ENCODE measurements around the gene WDR44.

WDR44 gene

GRCh38 chrX:118345045-118345463, 852 bp upstream of the WDR44 start:
- Histone ChIP-seq H3K9ac (ENCODE audit: low read depth, low read length, poor library complexity) (no peak overlapping the region), H3K27ac (replicated peaks; ENCODE audit: low read length) (no peak overlapping the region), H2BK12ac (ENCODE audit: low read length) (no peak overlapping the region), H3K4ac (ENCODE audit: low read length) (no peak overlapping the region), H3K27me3 (ENCODE audit: control insufficient read depth in 3 of 3, insufficient read depth in 3 of 3, low read depth in 1 of 3, low read length in 3 of 3) (no peaks in the 10 kb centered on the region), H3K14ac (ENCODE audit: low read length) (no peak overlapping the region), H4K91ac (ENCODE audit: low read depth, low read length, poor library complexity) (no peak overlapping the region), H2AK5ac (ENCODE audit: low read depth, low read length) (no peak overlapping the region), H3K4me1 (ENCODE audit: control insufficient read depth in 2 of 2, insufficient read depth in 1 of 2, low read depth in 1 of 2, low read length in 2 of 2) (peaks cover 0 to 12% of the 10 kb centered on the region in 2 donors), H2AFZ (ENCODE audit: low read length) (peak overlapping the region; percentile 68), H3K23ac (ENCODE audit: low read depth, low read length, poor library complexity) (no peak overlapping the region), H2BK5ac (ENCODE audit: low read length) (no peak overlapping the region), H3K4me3 (ENCODE audit: low read length in 2 of 2) (peak overlapping the region; percentile 66 to 74), H3K4me2 (ENCODE audit: insufficient read depth, low read length, poor library complexity, severe bottlenecking) (peak overlapping the region; percentile 34), H2BK15ac (ENCODE audit: low read length) (no peak overlapping the region), H4K8ac (ENCODE audit: low read depth, low read length) (no peak overlapping the region), H3K9me3 (replicated peaks in 1 of 2; ENCODE audit: control insufficient read depth in 2 of 2, insufficient read depth in 1 of 2, low read depth in 1 of 2, low read length in 2 of 2) (no peaks in the 10 kb centered on the region), H2BK120ac (ENCODE audit: low read depth, low read length) (no peak overlapping the region), H3K36me3 (replicated peaks in 1 of 2; ENCODE audit: control insufficient read depth in 2 of 2, insufficient read depth in 2 of 2, low read length in 2 of 2) (no peaks in the 10 kb centered on the region), H3K79me1 (ENCODE audit: low read depth, low read length) (no peaks in the 10 kb centered on the region), H3K18ac (ENCODE audit: low read length) (no peak overlapping the region)
- DNase-seq (ENCODE audit: low spot score) = no peak
- WGBS, 2 donors (ENCODE audit: extremely low coverage in 2 of 2, insufficient read length in 2 of 2, insufficient replicate concordance in 1 of 2) = no CpG with 5 or more reads among the region's 9 CpGs

GRCh38 chrX:118346258-118347094, 570 bp downstream of the WDR44 start:
- H3K27me3 ChIP-seq (ENCODE audit: control insufficient read depth in 3 of 3, insufficient read depth in 3 of 3, low read depth in 1 of 3, low read length in 3 of 3) = no peaks in the 10 kb centered on the region
- H3K18ac ChIP-seq (ENCODE audit: low read length) = peak overlapping the region; percentile 4
- peak; percentile 24 for DNase-seq (ENCODE audit: low spot score)

GRCh38 chrX:118347131-118347530, 1.2 kb downstream of the WDR44 start:
- Histone ChIP-seq H2AK5ac (ENCODE audit: low read depth, low read length) (no peak overlapping the region), H3K4ac (ENCODE audit: low read length) (no peak overlapping the region), H2BK12ac (ENCODE audit: low read length) (no peak overlapping the region), H3K4me2 (ENCODE audit: insufficient read depth, low read length, poor library complexity, severe bottlenecking) (peak overlapping the region; percentile 49), H3K9ac (ENCODE audit: low read depth, low read length, poor library complexity) (no peak overlapping the region), H3K9me3 (replicated peaks in 1 of 2; ENCODE audit: control insufficient read depth in 2 of 2, insufficient read depth in 1 of 2, low read depth in 1 of 2, low read length in 2 of 2) (no peaks in the 10 kb centered on the region), H2BK15ac (ENCODE audit: low read length) (no peak overlapping the region), H2BK120ac (ENCODE audit: low read depth, low read length) (no peak overlapping the region), H3K36me3 (replicated peaks in 1 of 2; ENCODE audit: control insufficient read depth in 2 of 2, insufficient read depth in 2 of 2, low read length in 2 of 2) (no peaks in the 10 kb centered on the region), H3K79me1 (ENCODE audit: low read depth, low read length) (no peaks in the 10 kb centered on the region), H3K27ac (replicated peaks; ENCODE audit: low read length) (peak overlapping the region; percentile 89), H4K8ac (ENCODE audit: low read depth, low read length) (no peak overlapping the region), H3K4me3 (ENCODE audit: low read length in 2 of 2) (peak overlapping the region; percentile 74 to 94), H3K23ac (ENCODE audit: low read depth, low read length, poor library complexity) (no peak overlapping the region), H2BK5ac (ENCODE audit: low read length) (no peak overlapping the region), H3K27me3 (ENCODE audit: control insufficient read depth in 3 of 3, insufficient read depth in 3 of 3, low read depth in 1 of 3, low read length in 3 of 3) (no peaks in the 10 kb centered on the region), H4K91ac (ENCODE audit: low read depth, low read length, poor library complexity) (no peak overlapping the region), H3K4me1 (ENCODE audit: control insufficient read depth in 2 of 2, insufficient read depth in 1 of 2, low read depth in 1 of 2, low read length in 2 of 2) (peaks cover 0 to 14% of the 10 kb centered on the region in 2 donors), H2AFZ (ENCODE audit: low read length) (peak overlapping the region; percentile 94), H3K18ac (ENCODE audit: low read length) (no peak overlapping the region), H3K14ac (ENCODE audit: low read length) (no peak overlapping the region)
- no CpG with 5 or more reads among the region's 11 CpGs for WGBS, 2 donors (ENCODE audit: extremely low coverage in 2 of 2, insufficient read length in 2 of 2, insufficient replicate concordance in 1 of 2)
- no peak for DNase-seq (ENCODE audit: low spot score)

More at GRCh38 chrX:118346258-118347094, 570 bp downstream of the WDR44 start:
- Histone ChIP-seq H3K27ac (replicated peaks; ENCODE audit: low read length) (peak overlapping the region; percentile 89), H3K9ac (ENCODE audit: low read depth, low read length, poor library complexity) (peak overlapping the region; percentile 70), H3K4ac (ENCODE audit: low read length) (no peak overlapping the region), H2AK5ac (ENCODE audit: low read depth, low read length) (no peak overlapping the region), H3K4me3 (ENCODE audit: low read length in 2 of 2) (peak overlapping the region; percentile 74 to 94), H3K14ac (ENCODE audit: low read length) (no peak overlapping the region), H2BK12ac (ENCODE audit: low read length) (no peak overlapping the region), H2BK15ac (ENCODE audit: low read length) (no peak overlapping the region), H3K9me3 (replicated peaks in 1 of 2; ENCODE audit: control insufficient read depth in 2 of 2, insufficient read depth in 1 of 2, low read depth in 1 of 2, low read length in 2 of 2) (no peaks in the 10 kb centered on the region), H2AFZ (ENCODE audit: low read length) (peak overlapping the region; percentile 94), H2BK5ac (ENCODE audit: low read length) (no peak overlapping the region), H4K91ac (ENCODE audit: low read depth, low read length, poor library complexity) (no peak overlapping the region), H2BK120ac (ENCODE audit: low read depth, low read length) (no peak overlapping the region), H4K8ac (ENCODE audit: low read depth, low read length) (no peak overlapping the region), H3K4me2 (ENCODE audit: insufficient read depth, low read length, poor library complexity, severe bottlenecking) (peak overlapping the region; percentile 49), H3K36me3 (replicated peaks in 1 of 2; ENCODE audit: control insufficient read depth in 2 of 2, insufficient read depth in 2 of 2, low read length in 2 of 2) (no peaks in the 10 kb centered on the region), H3K79me1 (ENCODE audit: low read depth, low read length) (no peaks in the 10 kb centered on the region), H3K4me1 (ENCODE audit: control insufficient read depth in 2 of 2, insufficient read depth in 1 of 2, low read depth in 1 of 2, low read length in 2 of 2) (peaks cover 0 to 14% of the 10 kb centered on the region in 2 donors), H3K23ac (ENCODE audit: low read depth, low read length, poor library complexity) (no peak overlapping the region)
- WGBS, 2 donors (ENCODE audit: extremely low coverage in 2 of 2, insufficient read length in 2 of 2, insufficient replicate concordance in 1 of 2) = no CpG with 5 or more reads among the region's 51 CpGs

- no peaks in the 10 kb centered on the region for H3K36me3 ChIP-seq (replicated peaks in 1 of 2; ENCODE audit: control insufficient read depth in 2 of 2, insufficient read depth in 2 of 2, low read length in 2 of 2)
- no peak overlapping the region for H2AFZ ChIP-seq (ENCODE audit: low read length)
- H3K27me3 ChIP-seq (ENCODE audit: control insufficient read depth in 3 of 3, insufficient read depth in 3 of 3, low read depth in 1 of 3, low read length in 3 of 3) = no peaks in the 10 kb centered on the region
- H3K27ac ChIP-seq (replicated peaks; ENCODE audit: low read length) = no peak overlapping the region
- DNase-seq (ENCODE audit: low spot score) = no peak
- no peak overlapping the region for H3K4ac ChIP-seq (ENCODE audit: low read length)
- H2BK15ac ChIP-seq (ENCODE audit: low read length) = no peak overlapping the region
- no peak overlapping the region for H2AK5ac ChIP-seq (ENCODE audit: low read depth, low read length)
- no peak overlapping the region for H2BK120ac ChIP-seq (ENCODE audit: low read depth, low read length)
- no peak overlapping the region for H3K18ac ChIP-seq (ENCODE audit: low read length)
- H4K8ac ChIP-seq (ENCODE audit: low read depth, low read length) = no peak overlapping the region
- peaks cover 0 to 16% of the 10 kb centered on the region in 2 donors for H3K4me1 ChIP-seq (ENCODE audit: control insufficient read depth in 2 of 2, insufficient read depth in 1 of 2, low read depth in 1 of 2, low read length in 2 of 2)
- H3K14ac ChIP-seq (ENCODE audit: low read length) = no peak overlapping the region
- H2BK12ac ChIP-seq (ENCODE audit: low read length) = no peak overlapping the region
- H2BK5ac ChIP-seq (ENCODE audit: low read length) = no peak overlapping the region
- peak overlapping the region; percentile 49 for H3K4me2 ChIP-seq (ENCODE audit: insufficient read depth, low read length, poor library complexity, severe bottlenecking)
- no peaks in the 10 kb centered on the region for H3K9me3 ChIP-seq (replicated peaks in 1 of 2; ENCODE audit: control insufficient read depth in 2 of 2, insufficient read depth in 1 of 2, low read depth in 1 of 2, low read length in 2 of 2)
- H3K23ac ChIP-seq (ENCODE audit: low read depth, low read length, poor library complexity) = no peak overlapping the region
- no CpG with 5 or more reads among the region's 3 CpGs for WGBS, 2 donors (ENCODE audit: extremely low coverage in 2 of 2, insufficient read length in 2 of 2, insufficient replicate concordance in 1 of 2)
- H3K79me1 ChIP-seq (ENCODE audit: low read depth, low read length) = no peaks in the 10 kb centered on the region
- no peak overlapping the region for H3K9ac ChIP-seq (ENCODE audit: low read depth, low read length, poor library complexity)
- peak overlapping the region; percentile 62 to 74 for H3K4me3 ChIP-seq (ENCODE audit: low read length in 2 of 2)
- H4K91ac ChIP-seq (ENCODE audit: low read depth, low read length, poor library complexity) = no peak overlapping the region
Measured at GRCh38 chrX:118347736-118348135, 1.8 kb downstream of the WDR44 start.
